B cell (primary cell): ENCODE results near the gene GGA3. TPM values are rescaled to one million over a fixed set of nuclear protein-coding genes. Genes with fewer than 3 reads are reported as not detected.
"Not testable (repeated sequence)": the region's sequence is repeated elsewhere in the genome, so short reads cannot be mapped to it uniquely, and the experiment has no call there.

Experiments
- ATAC-seq: fragments of 200-7000 bp; cut with Tn5 transposase; one replicate; pipeline ENCODE4 v1.10.0; 2021; ENCODE audit warnings: low read depth, mild to moderate bottlenecking, moderate number of reproducible peaks, moderate library complexity
- CTCF ChIA-PET: fragments of 350-600 bp; sonication (Branson Sonifier 250); formaldehyde crosslinking; loops from one replicate; lab custom pipeline; 2021; ENCODE audit warnings: antibody characterized with exemption, inconsistent platforms; lab: Charles Lee
- POLR2A ChIA-PET: fragments of 350-600 bp; sonication (Branson Sonifier 250); formaldehyde crosslinking; loops from one replicate; lab custom pipeline; 2021; ENCODE audit warnings: antibody characterized with exemption; lab: Charles Lee
- DNase-seq: peaks from one replicate; pipeline ENCODE4 v3.0.0; 2013
- H2AFZ ChIP-seq: 2 replicates; pipeline ENCODE4 v1.6.1; 2012; ENCODE audit warnings: mild to moderate bottlenecking, low read depth, low read length; ENCODE audit not compliant: insufficient read depth, poor library complexity, severe bottlenecking
- H3K27ac ChIP-seq, 2 donors: 1 replicate in 1 of 2; 2 replicates in 1 of 2; pipeline ENCODE4 v1.5.1; 2012 to 2013; ENCODE audit warnings: low read length in 2 of 2, mild to moderate bottlenecking in 2 of 2, moderate library complexity in 1 of 2
- H3K27me3 ChIP-seq, 4 experiments: fragments of 200-600 bp in 1 of 4; sonication (generic) in 1 of 4; replicated peaks in 1 of 4; 1 replicate in 2 of 4; 2 replicates in 2 of 4; pipeline versions ENCODE4 v1.6.1 to v1.7.0; 2013 to 2016; ENCODE audit warnings: low read length in 3 of 4, mild to moderate bottlenecking in 2 of 4, mixed read lengths in 1 of 4, moderate library complexity in 1 of 4; ENCODE audit not compliant: insufficient read depth in 4 of 4, control insufficient read depth in 3 of 4; ENCODE audit errors: control extremely low read depth in 1 of 4
- H3K36me3 ChIP-seq, 2 experiments: replicated peaks in 1 of 2; 1 replicate in 1 of 2; 2 replicates in 1 of 2; pipeline versions ENCODE4 v1.6.1 to v1.7.1; 2013; ENCODE audit warnings: low read length in 1 of 2; ENCODE audit not compliant: insufficient read depth in 2 of 2, control insufficient read depth in 1 of 2; ENCODE audit errors: control extremely low read depth in 1 of 2, extremely low read depth in 1 of 2
- H3K4me1 ChIP-seq, 2 donors: fragments of 200-600 bp in 1 of 2; sonication (generic) in 1 of 2; 1 replicate in 1 of 2; 2 replicates in 1 of 2; pipeline versions ENCODE4 v1.5.1 to v1.6.1; 2013 to 2017; ENCODE audit warnings: low read length in 2 of 2; ENCODE audit not compliant: control insufficient read depth in 2 of 2, insufficient read depth in 2 of 2
- H3K4me2 ChIP-seq: replicated peaks from 2 replicates; pipeline ENCODE3; 2012; ENCODE audit warnings: mild to moderate bottlenecking, low read depth, low read length; ENCODE audit not compliant: poor library complexity, severe bottlenecking
- H3K4me3 ChIP-seq, 5 experiments: fragments of 200-600 bp in 1 of 5; sonication (generic) in 1 of 5; 1 replicate in 3 of 5; 2 replicates in 2 of 5; pipeline versions ENCODE4 v1.5.1 to v1.7.0; 2011 to 2016; ENCODE audit warnings: low read length in 4 of 5, mild to moderate bottlenecking in 4 of 5, low read depth in 2 of 5, control low read depth in 1 of 5, moderate library complexity in 1 of 5; ENCODE audit not compliant: insufficient read depth in 1 of 5; ENCODE audit errors: control extremely low read depth in 1 of 5, extremely low read depth in 1 of 5
- H3K79me2 ChIP-seq: fragments of 200-600 bp; sonication (generic); one replicate; pipeline ENCODE4 v1.6.0; 2016; ENCODE audit warnings: low read length; ENCODE audit not compliant: control insufficient read depth, insufficient read depth
- H3K9ac ChIP-seq: fragments of 200-600 bp; sonication (generic); 2 replicates; pipeline ENCODE4 v1.6.1; 2017; ENCODE audit warnings: mild to moderate bottlenecking, low read length, moderate library complexity
- H3K9me3 ChIP-seq, 3 donors: one replicate each; pipeline versions ENCODE4 v1.6.1 to v1.7.1; 2013; ENCODE audit warnings: low read length in 2 of 3; ENCODE audit not compliant: control insufficient read depth in 2 of 3, insufficient read depth in 1 of 3; ENCODE audit errors: control extremely low read depth in 1 of 3
- H4K20me1 ChIP-seq: 2 replicates; pipeline ENCODE4 v1.6.0; 2012; ENCODE audit warnings: mild to moderate bottlenecking, low read length; ENCODE audit not compliant: insufficient read depth, control insufficient read depth, poor library complexity, severe bottlenecking
- H3K27ac Mint-ChIP-seq: one replicate; pipeline ENCODE4 v1.8.0; 2021; ENCODE audit warnings: mixed read lengths
- H3K27me3 Mint-ChIP-seq: one replicate; pipeline ENCODE4 v1.8.0; 2021; ENCODE audit warnings: mixed read lengths
- H3K4me1 Mint-ChIP-seq: one replicate; pipeline ENCODE4 v1.8.0; 2021; ENCODE audit warnings: mixed read lengths
- H3K4me3 Mint-ChIP-seq: one replicate; pipeline ENCODE4 v1.8.0; 2021; ENCODE audit warnings: mixed read lengths
- H3K9me3 Mint-ChIP-seq: one replicate; pipeline ENCODE4 v1.8.0; 2022; ENCODE audit warnings: mixed read lengths; ENCODE audit not compliant: insufficient read depth
- CTCF ChIP-seq: fragments of 200-600 bp; IDR thresholded peaks from one replicate; pipeline ENCODE4 v1.8.0; 2022; ENCODE audit warnings: antibody characterized with exemption, mild to moderate bottlenecking
- EZH2 ChIP-seq: IDR thresholded peaks from 2 replicates; pipeline ENCODE4 v1.6.1; 2012; ENCODE audit warnings: borderline replicate concordance, low read depth, mild to moderate bottlenecking, moderate library complexity, low read length; ENCODE audit not compliant: insufficient read depth, poor library complexity, severe bottlenecking
- WGBS: methylation state at CpG from one replicate; pipeline ENCODE4 v1.1.5; 2013; ENCODE audit warnings: missing lambda C conversion rate; ENCODE audit not compliant: insufficient coverage; 5-methylcytosine and 5-hydroxymethylcytosine counted together
- intact Hi-C: fragments of 100-400 bp; cut with micrococcal nuclease; formaldehyde crosslinking; loops from one replicate; pipeline ENCODE4 v1.10.0; 2022
- polyA plus RNA-seq: library from polyadenylated mRNA; depleted of rRNA; stranded (reverse); fragments of >200 nt; gene quantifications from 2 replicates; pipeline ENCODE4 v1.2.3, GENCODE V29; 2012
- total RNA-seq, 2 donors: library from RNA; stranded (reverse); fragments of 120-200 nt in 1 of 2; gene quantifications; 1 replicate in 1 of 2; 2 replicates in 1 of 2; pipeline versions ENCODE4 v1.2.3 to v1.2.4, GENCODE V29; 2013 to 2022

The GGA3 gene
- total and polyA plus RNA-seq, 2 donors (not counting 1 experiment from before 2014, with no cell fraction given) = 109 to 135 TPM

GRCh38 chr17:75207760-75208159, 53.6 kb downstream of the GGA3 start:
- ATAC-seq (no peak), DNase-seq (no peak)
- no peaks in the 10 kb centered on the region for H3K27me3 ChIP-seq
- H3K4me2 ChIP-seq = no peak overlapping the region
- H4K20me1 ChIP-seq = peaks cover 6% of the 10 kb centered on the region
- peaks cover 0 to 26% of the 10 kb centered on the region in 2 experiments for H3K36me3 ChIP-seq
- Mint-ChIP-seq H3K4me1 (peaks cover 21% of the 10 kb centered on the region), H3K27me3 (no peaks in the 10 kb centered on the region), H3K9me3 (no peaks in the 10 kb centered on the region), H3K4me3 (peak overlapping the region; percentile 52), H3K27ac (no peak overlapping the region)
- TF ChIP-seq CTCF (no peak), EZH2 (no peak)
- peaks cover 9 to 21% of the 10 kb centered on the region in 2 donors for H3K4me1 ChIP-seq
- no peak overlapping the region for H3K27ac ChIP-seq
- H3K9me3 ChIP-seq = no peaks in the 10 kb centered on the region
- H2AFZ ChIP-seq = no peak overlapping the region
- ChIA-PET POLR2A (interaction anchor here (0.6 kb wide), 2 partner anchors 30 to 99 kb away, joined by 4 read pairs; no protein-coding TSS in a partner anchor), CTCF (interaction anchor here (0.8 to 1.2 kb wide), 2 partner anchors 42 to 195 kb away, joined by 3 read pairs; partner anchors contain the start of gene MRPL58)
- intact Hi-C loops = loop anchor here (10.0 kb wide), 1 partner anchor 163 kb away; the partner anchor contains the start of genes ATP5PD and KCTD2
- no peak overlapping the region for H3K9ac ChIP-seq
- WGBS = 89% methylated on average over 12 of the region's 12 CpGs
- no peak overlapping the region for H3K4me3 ChIP-seq
- H3K79me2 ChIP-seq = peaks cover 50% of the 10 kb centered on the region

- H3K9me3 Mint-ChIP-seq, H3K9me3 ChIP-seq, ATAC-seq, H3K27ac ChIP-seq, H3K4me3 ChIP-seq, H4K20me1 ChIP-seq, H3K27me3 ChIP-seq, H3K9ac ChIP-seq, DNase-seq, POLR2A ChIA-PET, H3K27ac Mint-ChIP-seq, H2AFZ ChIP-seq, H3K27me3 Mint-ChIP-seq: not testable (repeated sequence)
- Histone ChIP-seq H3K79me2 (peaks cover 45% of the 10 kb centered on the region), H3K4me1 (peaks cover 9 to 21% of the 10 kb centered on the region in 2 donors), H3K4me2 (peak overlapping the region; percentile 89), H3K36me3 (peaks cover 0 to 19% of the 10 kb centered on the region in 2 experiments)
- intact Hi-C loops = loop anchor here (10.0 kb wide), 1 partner anchor 162 kb away; the partner anchor contains the start of genes ATP5PD and KCTD2
- 92% methylated on average over 6 of the region's 8 CpGs for WGBS
- CTCF ChIA-PET = interaction anchor here (0.8 to 8.7 kb wide), 5 partner anchors 42 to 245 kb away, joined by 3 to 249 read pairs (median 4); partner anchors contain the start of genes ARMC7, MIF4GD and MRPL58
- peak overlapping the region; percentile 99 for H3K4me3 Mint-ChIP-seq
- H3K4me1 Mint-ChIP-seq = peaks cover 21% of the 10 kb centered on the region
Measured at GRCh38 chr17:75207050-75207407, 54.4 kb downstream of the GGA3 start.
